ENCODE measurements around the gene HHIPL1.

GRCh38 chr14:99702115-99702514, 57.2 kb downstream of the HHIPL1 start:
- no peak for TF ChIP-seq CTCF (conservative IDR thresholded peaks at IDR 0.05; ENCODE audit: low read length)
- no peak for TF ChIP-seq EZH2phosphoT487 (IDR thresholded peaks at IDR 0.05; ENCODE audit: borderline replicate concordance)

All from Loucy (cell line).